B cell (primary cell): ENCODE data around the gene ANGPTL2. TPM values are rescaled to one million over a fixed set of nuclear protein-coding genes. Genes with fewer than 3 reads are reported as not detected.

Experiments
- ATAC-seq: fragments of 200-7000 bp; cut with Tn5 transposase; one replicate; pipeline ENCODE4 v1.10.0; 2021; ENCODE audit warnings: low read depth, mild to moderate bottlenecking, moderate number of reproducible peaks, moderate library complexity
- CTCF ChIA-PET: fragments of 350-600 bp; sonication (Branson Sonifier 250); formaldehyde crosslinking; loops from one replicate; lab custom pipeline; 2021; ENCODE audit warnings: antibody characterized with exemption, inconsistent platforms; lab: Charles Lee
- POLR2A ChIA-PET: fragments of 350-600 bp; sonication (Branson Sonifier 250); formaldehyde crosslinking; loops from one replicate; lab custom pipeline; 2021; ENCODE audit warnings: antibody characterized with exemption; lab: Charles Lee
- DNase-seq: peaks from one replicate; pipeline ENCODE4 v3.0.0; 2013
- H2AFZ ChIP-seq: 2 replicates; pipeline ENCODE4 v1.6.1; 2012; ENCODE audit warnings: mild to moderate bottlenecking, low read depth, low read length; ENCODE audit not compliant: insufficient read depth, poor library complexity, severe bottlenecking
- H3K27ac ChIP-seq, 2 donors: 1 replicate in 1 of 2; 2 replicates in 1 of 2; pipeline ENCODE4 v1.5.1; 2012 to 2013; ENCODE audit warnings: low read length in 2 of 2, mild to moderate bottlenecking in 2 of 2, moderate library complexity in 1 of 2
- H3K27me3 ChIP-seq, 4 experiments: fragments of 200-600 bp in 1 of 4; sonication (generic) in 1 of 4; replicated peaks in 1 of 4; 1 replicate in 2 of 4; 2 replicates in 2 of 4; pipeline versions ENCODE4 v1.6.1 to v1.7.0; 2013 to 2016; ENCODE audit warnings: low read length in 3 of 4, mild to moderate bottlenecking in 2 of 4, mixed read lengths in 1 of 4, moderate library complexity in 1 of 4; ENCODE audit not compliant: insufficient read depth in 4 of 4, control insufficient read depth in 3 of 4; ENCODE audit errors: control extremely low read depth in 1 of 4
- H3K36me3 ChIP-seq, 2 experiments: replicated peaks in 1 of 2; 1 replicate in 1 of 2; 2 replicates in 1 of 2; pipeline versions ENCODE4 v1.6.1 to v1.7.1; 2013; ENCODE audit warnings: low read length in 1 of 2; ENCODE audit not compliant: insufficient read depth in 2 of 2, control insufficient read depth in 1 of 2; ENCODE audit errors: control extremely low read depth in 1 of 2, extremely low read depth in 1 of 2
- H3K4me1 ChIP-seq, 2 donors: fragments of 200-600 bp in 1 of 2; sonication (generic) in 1 of 2; 1 replicate in 1 of 2; 2 replicates in 1 of 2; pipeline versions ENCODE4 v1.5.1 to v1.6.1; 2013 to 2017; ENCODE audit warnings: low read length in 2 of 2; ENCODE audit not compliant: control insufficient read depth in 2 of 2, insufficient read depth in 2 of 2
- H3K4me2 ChIP-seq: replicated peaks from 2 replicates; pipeline ENCODE3; 2012; ENCODE audit warnings: mild to moderate bottlenecking, low read depth, low read length; ENCODE audit not compliant: poor library complexity, severe bottlenecking
- H3K4me3 ChIP-seq, 5 experiments: fragments of 200-600 bp in 1 of 5; sonication (generic) in 1 of 5; 1 replicate in 3 of 5; 2 replicates in 2 of 5; pipeline versions ENCODE4 v1.5.1 to v1.7.0; 2011 to 2016; ENCODE audit warnings: low read length in 4 of 5, mild to moderate bottlenecking in 4 of 5, low read depth in 2 of 5, control low read depth in 1 of 5, moderate library complexity in 1 of 5; ENCODE audit not compliant: insufficient read depth in 1 of 5; ENCODE audit errors: control extremely low read depth in 1 of 5, extremely low read depth in 1 of 5
- H3K79me2 ChIP-seq: fragments of 200-600 bp; sonication (generic); one replicate; pipeline ENCODE4 v1.6.0; 2016; ENCODE audit warnings: low read length; ENCODE audit not compliant: control insufficient read depth, insufficient read depth
- H3K9ac ChIP-seq: fragments of 200-600 bp; sonication (generic); 2 replicates; pipeline ENCODE4 v1.6.1; 2017; ENCODE audit warnings: mild to moderate bottlenecking, low read length, moderate library complexity
- H3K9me3 ChIP-seq, 3 donors: one replicate each; pipeline versions ENCODE4 v1.6.1 to v1.7.1; 2013; ENCODE audit warnings: low read length in 2 of 3; ENCODE audit not compliant: control insufficient read depth in 2 of 3, insufficient read depth in 1 of 3; ENCODE audit errors: control extremely low read depth in 1 of 3
- H4K20me1 ChIP-seq: 2 replicates; pipeline ENCODE4 v1.6.0; 2012; ENCODE audit warnings: mild to moderate bottlenecking, low read length; ENCODE audit not compliant: insufficient read depth, control insufficient read depth, poor library complexity, severe bottlenecking
- H3K27ac Mint-ChIP-seq: one replicate; pipeline ENCODE4 v1.8.0; 2021; ENCODE audit warnings: mixed read lengths
- H3K27me3 Mint-ChIP-seq: one replicate; pipeline ENCODE4 v1.8.0; 2021; ENCODE audit warnings: mixed read lengths
- H3K4me1 Mint-ChIP-seq: one replicate; pipeline ENCODE4 v1.8.0; 2021; ENCODE audit warnings: mixed read lengths
- H3K4me3 Mint-ChIP-seq: one replicate; pipeline ENCODE4 v1.8.0; 2021; ENCODE audit warnings: mixed read lengths
- H3K9me3 Mint-ChIP-seq: one replicate; pipeline ENCODE4 v1.8.0; 2022; ENCODE audit warnings: mixed read lengths; ENCODE audit not compliant: insufficient read depth
- EZH2 ChIP-seq: IDR thresholded peaks from 2 replicates; pipeline ENCODE4 v1.6.1; 2012; ENCODE audit warnings: borderline replicate concordance, low read depth, mild to moderate bottlenecking, moderate library complexity, low read length; ENCODE audit not compliant: insufficient read depth, poor library complexity, severe bottlenecking
- WGBS: methylation state at CpG from one replicate; pipeline ENCODE4 v1.1.5; 2013; ENCODE audit warnings: missing lambda C conversion rate; ENCODE audit not compliant: insufficient coverage; 5-methylcytosine and 5-hydroxymethylcytosine counted together
- intact Hi-C: fragments of 100-400 bp; cut with micrococcal nuclease; formaldehyde crosslinking; loops from one replicate; pipeline ENCODE4 v1.10.0; 2022
- polyA plus RNA-seq: library from polyadenylated mRNA; depleted of rRNA; stranded (reverse); fragments of >200 nt; gene quantifications from 2 replicates; pipeline ENCODE4 v1.2.3, GENCODE V29; 2012
- total RNA-seq, 2 donors: library from RNA; stranded (reverse); fragments of 120-200 nt in 1 of 2; gene quantifications; 1 replicate in 1 of 2; 2 replicates in 1 of 2; pipeline versions ENCODE4 v1.2.3 to v1.2.4, GENCODE V29; 2013 to 2022
- TF ChIP-seq, protein P1 (sequence below): fragments of 200-600 bp; IDR thresholded peaks from one replicate; pipeline ENCODE4 v1.8.0; 2022; ENCODE audit warnings: antibody characterized with exemption, mild to moderate bottlenecking

Gene ANGPTL2
- total and polyA plus RNA-seq, 2 donors (not counting 1 experiment from before 2014, with no cell fraction given), result not detected

- Histone ChIP-seq H3K27me3 (no peaks in the 10 kb centered on the region), H4K20me1 (no peaks in the 10 kb centered on the region), H3K9ac (no peak overlapping the region), H3K27ac (no peak overlapping the region), H3K4me3 (no peak overlapping the region), H3K4me1 (no peaks in the 10 kb centered on the region), H2AFZ (no peak overlapping the region), H3K4me2 (no peak overlapping the region), H3K79me2 (no peaks in the 10 kb centered on the region), H3K9me3 (no peaks in the 10 kb centered on the region), H3K36me3 (no peaks in the 10 kb centered on the region)
- POLR2A ChIA-PET, result no interaction called here
- Mint-ChIP-seq H3K4me1 (no peaks in the 10 kb centered on the region), H3K9me3 (no peaks in the 10 kb centered on the region), H3K4me3 (no peak overlapping the region), H3K27ac (no peak overlapping the region), H3K27me3 (no peaks in the 10 kb centered on the region)
- ATAC-seq (no peak), DNase-seq (no peak)
- TF ChIP-seq EZH2, result no peak
- TF ChIP-seq, protein P1, sequence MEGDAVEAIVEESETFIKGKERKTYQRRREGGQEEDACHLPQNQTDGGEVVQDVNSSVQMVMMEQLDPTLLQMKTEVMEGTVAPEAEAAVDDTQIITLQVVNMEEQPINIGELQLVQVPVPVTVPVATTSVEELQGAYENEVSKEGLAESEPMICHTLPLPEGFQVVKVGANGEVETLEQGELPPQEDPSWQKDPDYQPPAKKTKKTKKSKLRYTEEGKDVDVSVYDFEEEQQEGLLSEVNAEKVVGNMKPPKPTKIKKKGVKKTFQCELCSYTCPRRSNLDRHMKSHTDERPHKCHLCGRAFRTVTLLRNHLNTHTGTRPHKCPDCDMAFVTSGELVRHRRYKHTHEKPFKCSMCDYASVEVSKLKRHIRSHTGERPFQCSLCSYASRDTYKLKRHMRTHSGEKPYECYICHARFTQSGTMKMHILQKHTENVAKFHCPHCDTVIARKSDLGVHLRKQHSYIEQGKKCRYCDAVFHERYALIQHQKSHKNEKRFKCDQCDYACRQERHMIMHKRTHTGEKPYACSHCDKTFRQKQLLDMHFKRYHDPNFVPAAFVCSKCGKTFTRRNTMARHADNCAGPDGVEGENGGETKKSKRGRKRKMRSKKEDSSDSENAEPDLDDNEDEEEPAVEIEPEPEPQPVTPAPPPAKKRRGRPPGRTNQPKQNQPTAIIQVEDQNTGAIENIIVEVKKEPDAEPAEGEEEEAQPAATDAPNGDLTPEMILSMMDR, result no peak
- CTCF ChIA-PET, result interaction anchor here (1.6 kb wide), 1 partner anchor 11 kb away, joined by 4 read pairs; no protein-coding TSS in a partner anchor
- intact Hi-C loops, result no loop called here
- no CpG with 5 or more reads among the region's 5 CpGs for whole genome bisulfite sequencing
These were observed 27.0 kb downstream of the ANGPTL2 start for GRCh38 chr9:127095411-127095810.

DNA sequence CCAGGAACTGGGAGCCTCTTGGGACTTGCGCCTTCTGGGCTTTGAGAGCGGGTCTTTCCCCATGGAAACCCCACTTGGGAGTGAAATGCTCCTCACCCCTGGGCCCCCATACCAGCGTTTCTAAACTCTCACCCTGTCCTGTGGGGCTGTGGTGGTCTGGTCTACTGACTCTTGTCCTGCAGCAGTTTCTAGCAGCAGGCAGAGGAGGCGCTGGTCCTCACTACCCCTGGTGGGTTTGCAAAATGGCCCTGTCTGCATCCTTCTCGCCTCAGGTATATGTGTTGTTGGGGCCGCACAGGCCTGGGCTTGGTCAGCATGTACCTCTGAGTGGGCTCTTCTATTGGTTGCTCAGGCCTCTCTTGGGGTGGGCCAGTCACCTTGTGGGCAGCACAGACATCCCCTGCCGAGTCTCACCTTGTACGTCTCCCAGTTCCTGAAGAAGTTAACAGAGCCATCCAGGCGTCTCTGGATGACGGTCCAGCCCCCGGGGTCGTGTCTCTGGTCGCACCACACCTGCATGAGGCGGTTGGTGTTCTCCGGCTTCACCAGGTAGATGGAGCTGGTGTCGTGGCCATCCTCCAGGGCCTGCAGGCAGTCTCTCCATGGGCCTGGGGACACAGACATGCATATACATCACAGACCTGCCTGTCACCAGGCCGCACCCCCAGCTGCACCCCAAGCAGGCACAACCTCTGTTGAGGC, 29.0 kb downstream of the ANGPTL2 start:
- Histone ChIP-seq H3K4me2 (no peak overlapping the region), H4K20me1 (no peaks in the 10 kb centered on the region), H2AFZ (no peak overlapping the region), H3K27me3 (no peaks in the 10 kb centered on the region), H3K27ac (no peak overlapping the region), H3K36me3 (no peaks in the 10 kb centered on the region), H3K4me3 (no peak overlapping the region), H3K9ac (no peak overlapping the region), H3K9me3 (no peaks in the 10 kb centered on the region), H3K4me1 (no peaks in the 10 kb centered on the region), H3K79me2 (no peaks in the 10 kb centered on the region)
- CTCF ChIA-PET, result interaction anchor here (1.6 kb wide), 1 partner anchor 13 kb away, joined by 4 read pairs; no protein-coding TSS in a partner anchor
- no peak overlapping the region for H3K4me3 Mint-ChIP-seq
- no peak overlapping the region for H3K27ac Mint-ChIP-seq
- POLR2A ChIA-PET, result no interaction called here
- H3K27me3 Mint-ChIP-seq, result no peaks in the 10 kb centered on the region
- 98% methylated on average over 15 of the region's 17 CpGs for WGBS
- TF ChIP-seq, protein P1, result no peak
- no peak for TF ChIP-seq EZH2
- DNase-seq (no peak), ATAC-seq (no peak)
- H3K9me3 Mint-ChIP-seq, result no peaks in the 10 kb centered on the region
- H3K4me1 Mint-ChIP-seq, result no peaks in the 10 kb centered on the region
- intact Hi-C loops, result no loop called here
